Keratinocyte (primary cell): ENCODE results near the gene C17orf113.

ENCODE experiments used
- CTCF ChIP-seq, 3 experiments: IDR thresholded peaks in 1 of 3; conservative IDR thresholded peaks in 1 of 3; optimal IDR thresholded peaks in 1 of 3; 2 replicates in 2 of 3; 3 replicates in 1 of 3; pipeline versions ENCODE3 to v1.5.1; 2011; ENCODE audit warnings: low read length in 3 of 3, mild to moderate bottlenecking in 3 of 3, moderate library complexity in 2 of 3, control low read depth in 1 of 3, inconsistent platforms in 1 of 3; ENCODE audit not compliant: insufficient read depth in 2 of 3; ENCODE audit errors: extremely low read depth in 1 of 3
- EZH2 ChIP-seq: IDR thresholded peaks from one replicate; pipeline ENCODE4 v1.6.1; 2012; ENCODE audit warnings: inconsistent platforms, mild to moderate bottlenecking, low read length, moderate library complexity

DNA sequence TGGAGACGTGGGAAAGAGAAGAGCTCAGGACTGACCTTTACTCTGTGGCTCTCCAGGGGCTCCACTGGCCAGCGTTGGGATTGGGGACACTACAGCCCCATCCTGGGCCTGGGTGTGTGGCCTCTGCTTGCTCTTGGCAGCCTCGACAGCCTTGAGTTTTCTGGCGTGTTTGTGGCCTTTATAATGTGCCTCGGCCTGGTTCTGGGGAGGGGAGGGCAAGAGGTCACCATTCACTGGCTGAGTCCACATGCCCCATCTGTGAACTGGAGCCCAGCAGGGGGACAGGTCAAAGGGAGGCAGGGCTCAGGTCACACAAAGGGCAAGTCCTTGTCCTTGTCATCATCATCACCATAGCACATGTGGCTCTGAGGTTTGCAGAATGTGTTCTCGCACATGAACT is 18.8 kb downstream of the C17orf113 start:
- TF ChIP-seq CTCF (optimal IDR thresholded peaks at IDR 0.05 in 1 of 3, IDR thresholded peaks at IDR 0.05 in 1 of 3, conservative IDR thresholded peaks at IDR 0.05 in 1 of 3; ENCODE audit: extremely low read depth in 1 of 3, insufficient read depth in 2 of 3, low read length in 3 of 3) (no peak), EZH2 (no peak)
